ENCODE results near the gene FGFR3.

GRCh38 chr4:1794809-1795298 lies 1.8 kb downstream of the FGFR3 start:
- TF ChIP-seq CTCF (IDR thresholded peaks at IDR 0.05; ENCODE audit: low read depth, low read length) = no peak
- TF ChIP-seq EZH2phosphoT487 (IDR thresholded peaks at IDR 0.05; ENCODE audit: low read depth) = no peak
